Upper lobe of left lung (tissue), 6 donors: ENCODE data around the gene ALKBH4. TPM values are rescaled to one million over a fixed set of nuclear protein-coding genes. Genes with fewer than 3 reads are reported as not detected.

Experiments
- ATAC-seq, 2 donors: fragments of 200-7000 bp; cut with Tn5 transposase; one replicate each; pipeline ENCODE4 v1.9.1; 2022; ENCODE audit warnings: mild to moderate bottlenecking in 2 of 2, moderate library complexity in 2 of 2; ENCODE audit not compliant: low FRiP score in 2 of 2
- DNase-seq, 2 donors: peaks; one replicate each; pipeline ENCODE4 v3.0.0-alpha.2; 2019 to 2020
- H3K27ac ChIP-seq, 4 donors: fragments of 200-600 bp; sonication (generic); one replicate each; pipeline ENCODE4 v1.5.1; 2016 to 2019
- H3K27me3 ChIP-seq, 4 donors: fragments of 200-600 bp; sonication (generic); one replicate each; pipeline ENCODE4 v1.5.1; 2017 to 2019
- H3K36me3 ChIP-seq, 4 donors: fragments of 200-600 bp; sonication (generic); one replicate each; pipeline ENCODE4 v1.5.1; 2016 to 2019
- H3K4me1 ChIP-seq, 4 donors: fragments of 200-600 bp; sonication (generic); one replicate each; pipeline ENCODE4 v1.5.1; 2018 to 2019
- H3K4me3 ChIP-seq, 4 donors: fragments of 200-600 bp; sonication (generic); one replicate each; pipeline ENCODE4 v1.5.1; 2017 to 2019; ENCODE audit warnings: mild to moderate bottlenecking in 2 of 4, moderate library complexity in 1 of 4
- H3K9me3 ChIP-seq, 4 donors: fragments of 200-600 bp; sonication (generic); one replicate each; pipeline ENCODE4 v1.5.1; 2018 to 2019
- CTCF ChIP-seq, 6 experiments: fragments of 450-650 bp in 4 of 6; fragments of 200-600 bp in 2 of 6; sonication (generic) in 2 of 6; IDR thresholded peaks; one replicate each; pipeline ENCODE4 v1.5.1; 2016 to 2019; ENCODE audit warnings: antibody characterized with exemption in 6 of 6
- EP300 ChIP-seq, 4 donors: sonication (generic); formaldehyde crosslinking; IDR thresholded peaks; one replicate each; pipeline ENCODE4 v1.5.1; 2017; ENCODE audit warnings: antibody characterized with exemption in 4 of 4, control low read depth in 2 of 4
- POLR2A ChIP-seq, 4 donors: fragments of 450-650 bp; IDR thresholded peaks; one replicate each; pipeline ENCODE4 v1.5.1; 2016 to 2017; ENCODE audit warnings: antibody characterized with exemption in 4 of 4, mild to moderate bottlenecking in 2 of 4
- POLR2AphosphoS5 ChIP-seq, 2 donors: sonication (generic); formaldehyde crosslinking; IDR thresholded peaks; one replicate each; pipeline ENCODE4 v1.5.1; 2017; ENCODE audit warnings: antibody characterized with exemption in 2 of 2
- WGBS, 2 donors: methylation state at CpG; one replicate each; pipeline ENCODE4 v1.1.5; 2017 to 2018; 5-methylcytosine and 5-hydroxymethylcytosine counted together
- total RNA-seq, 6 donors: library from RNA; depleted of rRNA in 4 of 6; stranded (reverse); fragments of >200 nt in 4 of 6; gene quantifications; one replicate each; pipeline versions ENCODE4 v1.1.0 to v1.2.1, GENCODE V29; 2016 to 2021
- donor health status: DM: no; HTN: no; CAD: no; lungs with moderate emphysema.
- donor health status: DM: no; HTN: yes; CAD: no; lungs with severe emphysema.

The ALKBH4 gene
- total RNA-seq, 6 donors from 2014 or later, result 10.4 to 34.2 (median 18.2) TPM

GRCh38 chr7:102431617-102432298 is 32.9 kb downstream of the ALKBH4 start:
- peaks cover 22 to 58% (median 29%) of the 10 kb centered on the region in 4 donors for H3K4me1 ChIP-seq
- H3K4me3 ChIP-seq, result no peak overlapping the region
- no peaks in the 10 kb centered on the region for H3K27me3 ChIP-seq
- H3K36me3 ChIP-seq, result peaks cover 0 to 10% (median 0%) of the 10 kb centered on the region in 4 donors
- DNase-seq (peak in 1 of 2 donors; percentile 46), ATAC-seq (no peak)
- H3K9me3 ChIP-seq, result no peaks in the 10 kb centered on the region
- TF ChIP-seq EP300 (IDR thresholded peaks at IDR 0.05) (no peak), CTCF (IDR thresholded peaks at IDR 0.05) (no peak), POLR2AphosphoS5 (IDR thresholded peaks at IDR 0.05) (no peak), POLR2A (IDR thresholded peaks at IDR 0.05) (no peak)
- peak overlapping the region; percentile 71 to 94 (median 88) for H3K27ac ChIP-seq
- 49 to 55% methylated on average over 5 to 16 of the region's 17 CpGs for WGBS, 2 donors

- peak overlapping the region; percentile 54 to 94 (median 78) for H3K27ac ChIP-seq
- WGBS, 2 donors, result 92 to 95% methylated on average over 10 of the region's 10 CpGs
- no peaks in the 10 kb centered on the region for H3K27me3 ChIP-seq
- DNase-seq (peak in 1 of 2 donors; percentile 39), ATAC-seq (no peak)
- peaks cover 0 to 28% (median 11%) of the 10 kb centered on the region in 4 donors for H3K36me3 ChIP-seq
- TF ChIP-seq POLR2A (IDR thresholded peaks at IDR 0.05), result no peak
- no peak for TF ChIP-seq POLR2AphosphoS5 (IDR thresholded peaks at IDR 0.05)
- TF ChIP-seq EP300 (IDR thresholded peaks at IDR 0.05), result no peak
- TF ChIP-seq CTCF (IDR thresholded peaks at IDR 0.05), result no peak
- H3K4me1 ChIP-seq, result peaks cover 17 to 57% (median 28%) of the 10 kb centered on the region in 4 donors
- H3K9me3 ChIP-seq, result no peaks in the 10 kb centered on the region
- no peak overlapping the region for H3K4me3 ChIP-seq
Observed at GRCh38 chr7:102429141-102429899, 35.3 kb downstream of the ALKBH4 start.

GRCh38 chr7:102427019-102427405 is 37.7 kb downstream of the ALKBH4 start:
- WGBS, 2 donors, result 76 to 79% methylated on average over 4 to 5 of the region's 5 CpGs
- H3K4me1 ChIP-seq, result peaks cover 4 to 38% (median 13%) of the 10 kb centered on the region in 4 donors
- H3K4me3 ChIP-seq, result peak overlapping the region in 1 of 4 donors; percentile 22
- H3K9me3 ChIP-seq, result no peaks in the 10 kb centered on the region
- no peak for TF ChIP-seq CTCF (IDR thresholded peaks at IDR 0.05)
- TF ChIP-seq EP300 (IDR thresholded peaks at IDR 0.05), result no peak
- no peak for TF ChIP-seq POLR2AphosphoS5 (IDR thresholded peaks at IDR 0.05)
- no peak for TF ChIP-seq POLR2A (IDR thresholded peaks at IDR 0.05)
- no peak for DNase-seq
- H3K36me3 ChIP-seq, result peaks cover 0 to 34% (median 13%) of the 10 kb centered on the region in 4 donors
- ATAC-seq, result no peak
- H3K27me3 ChIP-seq, result no peaks in the 10 kb centered on the region
- H3K27ac ChIP-seq, result peak overlapping the region; percentile 83 to 90 (median 88)

- H3K27ac ChIP-seq, result peak overlapping the region; percentile 83 to 90 (median 88)
- no peaks in the 10 kb centered on the region for H3K9me3 ChIP-seq
- peaks cover 0 to 36% (median 15%) of the 10 kb centered on the region in 4 donors for H3K36me3 ChIP-seq
- H3K4me1 ChIP-seq, result peaks cover 3 to 33% (median 10%) of the 10 kb centered on the region in 4 donors
- no peaks in the 10 kb centered on the region for H3K27me3 ChIP-seq
- ATAC-seq (peak; percentile 59 to 64), DNase-seq (peak; percentile 53 to 58)
- peak overlapping the region in 2 of 4 donors; percentile 15 to 22 for H3K4me3 ChIP-seq
- TF ChIP-seq POLR2AphosphoS5 (IDR thresholded peaks at IDR 0.05), result no peak
- WGBS, 2 donors, result 64 to 79% methylated on average over 11 to 16 of the region's 16 CpGs
Observed at GRCh38 chr7:102426268-102427018, 38.2 kb downstream of the ALKBH4 start.
